ENCODE measurements around the gene ARL14EP.

DNA sequence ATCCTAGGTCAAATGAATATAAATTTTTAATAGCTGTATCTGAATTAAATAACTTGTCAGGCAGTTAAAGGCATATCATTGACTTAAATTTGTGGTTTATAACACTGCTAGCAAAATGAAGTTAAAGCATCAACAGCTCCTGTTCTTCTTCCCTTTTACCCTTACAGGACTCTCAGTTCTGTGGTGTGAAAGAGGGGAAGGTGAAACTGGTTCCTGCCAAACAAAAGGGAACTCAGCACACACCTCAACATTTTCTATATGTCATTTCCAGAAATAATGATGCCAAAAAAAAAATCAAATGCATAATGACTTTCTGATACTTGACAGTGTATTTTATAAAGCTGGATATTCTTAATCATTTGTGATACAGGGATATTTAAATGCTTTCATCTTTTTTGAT lies 21.2 kb downstream of the ARL14EP start:
- TF ChIP-seq, protein P1, sequence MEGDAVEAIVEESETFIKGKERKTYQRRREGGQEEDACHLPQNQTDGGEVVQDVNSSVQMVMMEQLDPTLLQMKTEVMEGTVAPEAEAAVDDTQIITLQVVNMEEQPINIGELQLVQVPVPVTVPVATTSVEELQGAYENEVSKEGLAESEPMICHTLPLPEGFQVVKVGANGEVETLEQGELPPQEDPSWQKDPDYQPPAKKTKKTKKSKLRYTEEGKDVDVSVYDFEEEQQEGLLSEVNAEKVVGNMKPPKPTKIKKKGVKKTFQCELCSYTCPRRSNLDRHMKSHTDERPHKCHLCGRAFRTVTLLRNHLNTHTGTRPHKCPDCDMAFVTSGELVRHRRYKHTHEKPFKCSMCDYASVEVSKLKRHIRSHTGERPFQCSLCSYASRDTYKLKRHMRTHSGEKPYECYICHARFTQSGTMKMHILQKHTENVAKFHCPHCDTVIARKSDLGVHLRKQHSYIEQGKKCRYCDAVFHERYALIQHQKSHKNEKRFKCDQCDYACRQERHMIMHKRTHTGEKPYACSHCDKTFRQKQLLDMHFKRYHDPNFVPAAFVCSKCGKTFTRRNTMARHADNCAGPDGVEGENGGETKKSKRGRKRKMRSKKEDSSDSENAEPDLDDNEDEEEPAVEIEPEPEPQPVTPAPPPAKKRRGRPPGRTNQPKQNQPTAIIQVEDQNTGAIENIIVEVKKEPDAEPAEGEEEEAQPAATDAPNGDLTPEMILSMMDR (IDR thresholded peaks at IDR 0.05; ENCODE audit: insufficient read depth, low read depth, low read length), result no peak
- no peak for TF ChIP-seq EZH2 (IDR thresholded peaks at IDR 0.05; ENCODE audit: insufficient read depth, low read length)
